LoVo (cell line): ENCODE results near the gene SLC34A3.
"Not testable (repeated sequence)": the region's sequence is repeated elsewhere in the genome, so short reads cannot be mapped to it uniquely, and the experiment has no call there.

Experiments
- DNase-seq: peaks from one replicate; pipeline ENCODE4 v3.0.0-alpha.2; 2016; ENCODE audit warnings: low spot score

SLC34A3 gene

GRCh38 chr9:137228968-137229896 lies 1.5 kb upstream of the SLC34A3 start:
- DNase-seq = no peak

- DNase-seq = no peak
Measured at GRCh38 chr9:137229903-137230704, 597 bp upstream of the SLC34A3 start.

- no peak for DNase-seq
Measured at GRCh38 chr9:137231372-137232039, 805 bp downstream of the SLC34A3 start.

GRCh38 chr9:137232101-137232500 lies 1.4 kb downstream of the SLC34A3 start:
- DNase-seq = no peak

GRCh38 chr9:137232510-137232909 lies 1.8 kb downstream of the SLC34A3 start:
- no peak for DNase-seq

- no peak for DNase-seq
Measured at GRCh38 chr9:137233143-137233980, 2.7 kb downstream of the SLC34A3 start.

GRCh38 chr9:137234055-137234697 lies 3.5 kb downstream of the SLC34A3 start:
- no peak for DNase-seq

GRCh38 chr9:137234758-137235423 lies 4.2 kb downstream of the SLC34A3 start:
- no peak for DNase-seq

- no peak for DNase-seq
Measured at GRCh38 chr9:137235424-137236237, 4.9 kb downstream of the SLC34A3 start.

GRCh38 chr9:137236238-137236935 lies 5.7 kb downstream of the SLC34A3 start:
- DNase-seq = peak; percentile 74

- DNase-seq = no peak
Measured at GRCh38 chr9:137236936-137237421, 6.3 kb downstream of the SLC34A3 start.

- no peak for DNase-seq
Measured at GRCh38 chr9:137237759-137238726, 7.3 kb downstream of the SLC34A3 start.

GRCh38 chr9:137239541-137240200 lies 9.0 kb downstream of the SLC34A3 start:
- DNase-seq = not testable (repeated sequence)

- peak; percentile 75 for DNase-seq
Measured at GRCh38 chr9:137240318-137240840, 9.7 kb downstream of the SLC34A3 start.

GRCh38 chr9:137240841-137241489 lies 10.3 kb downstream of the SLC34A3 start, which contains the start of gene TUBB4B:
TSS of gene TUBB4B (plus strand) at chr9:137241287. CDS start at chr9:137241361, 74 bp downstream.
- peak; percentile 99 for DNase-seq
